HFFc6 (cell line): ENCODE measurements around the gene SOX6. TPM values are rescaled to one million over a fixed set of nuclear protein-coding genes. Genes with fewer than 3 reads are reported as not detected.

Experiments
- DNase-seq: peaks from one replicate; pipeline ENCODE4 v3.0.0-alpha.2; 2018
- H3K27ac Mint-ChIP-seq: 2 replicates; pipeline ENCODE4 v1.8.0; 2020; ENCODE audit warnings: mild to moderate bottlenecking, mixed read lengths
- H3K27me3 Mint-ChIP-seq: 2 replicates; pipeline ENCODE4 v1.8.0; 2021; ENCODE audit warnings: mild to moderate bottlenecking, moderate library complexity, mixed read lengths; ENCODE audit not compliant: insufficient read depth
- H3K36me3 Mint-ChIP-seq: 2 replicates; pipeline ENCODE4 v1.8.0; 2021; ENCODE audit warnings: low read depth, mixed read lengths
- H3K4me1 Mint-ChIP-seq: 2 replicates; pipeline ENCODE4 v1.8.0; 2020; ENCODE audit warnings: low read depth, mixed read lengths
- H3K4me3 Mint-ChIP-seq: 2 replicates; pipeline ENCODE4 v1.8.0; 2020; ENCODE audit warnings: mild to moderate bottlenecking, moderate library complexity, mixed read lengths
- H3K9me3 Mint-ChIP-seq: 2 replicates; pipeline ENCODE4 v1.8.0; 2020; ENCODE audit warnings: mild to moderate bottlenecking, mixed read lengths
- total RNA-seq, 6 experiments: library from RNA; stranded (reverse); fragmentation: NEBNext Ultra II Directional; extraction: Animal tissue kit (Norgen Biotek cat#: 25700); gene quantifications; 2 replicates in 1 of 6; 3 replicates in 5 of 6; pipeline ENCODE4 v1.2.3, GENCODE V29; 2021
- TF ChIP-seq, protein P1 (sequence below): fragments of 200-600 bp; sonication (generic); IDR thresholded peaks from 2 replicates; pipeline ENCODE4 v1.5.0; 2021; ENCODE audit warnings: antibody characterized with exemption, mild to moderate bottlenecking

Gene SOX6
- total RNA-seq, 6 experiments from 2014 or later = 0.66 to 6.5 (median 1.4) TPM

DNA sequence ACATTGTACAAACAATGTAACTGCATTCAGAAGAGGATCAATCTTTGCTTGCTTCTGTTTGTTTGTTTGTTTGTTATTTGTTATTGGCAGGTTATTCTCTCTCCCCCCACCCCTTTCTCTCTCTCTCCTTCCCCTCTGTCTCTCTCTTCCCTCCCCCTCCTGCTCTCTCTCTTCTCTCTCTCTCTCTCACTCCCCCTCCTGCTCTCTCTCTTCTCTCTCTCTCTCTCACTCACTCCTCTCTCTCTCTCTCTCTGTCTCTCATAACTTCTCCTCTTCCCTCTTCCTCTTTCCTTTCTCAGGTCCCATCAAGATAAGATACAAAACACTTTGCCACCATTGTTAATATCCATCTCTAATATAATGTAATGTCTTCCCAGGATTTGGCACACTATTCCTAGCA is 236.3 kb downstream of the SOX6 start:
- Mint-ChIP-seq H3K27ac (no peak overlapping the region), H3K4me1 (no peaks in the 10 kb centered on the region), H3K36me3 (no peaks in the 10 kb centered on the region), H3K27me3 (peaks cover 3% of the 10 kb centered on the region; the same call in 1 of the 2 replicates), H3K9me3 (no peaks in the 10 kb centered on the region; the same call in 1 of the 2 replicates), H3K4me3 (no peak overlapping the region)
- DNase-seq = no peak
- TF ChIP-seq, protein P1, sequence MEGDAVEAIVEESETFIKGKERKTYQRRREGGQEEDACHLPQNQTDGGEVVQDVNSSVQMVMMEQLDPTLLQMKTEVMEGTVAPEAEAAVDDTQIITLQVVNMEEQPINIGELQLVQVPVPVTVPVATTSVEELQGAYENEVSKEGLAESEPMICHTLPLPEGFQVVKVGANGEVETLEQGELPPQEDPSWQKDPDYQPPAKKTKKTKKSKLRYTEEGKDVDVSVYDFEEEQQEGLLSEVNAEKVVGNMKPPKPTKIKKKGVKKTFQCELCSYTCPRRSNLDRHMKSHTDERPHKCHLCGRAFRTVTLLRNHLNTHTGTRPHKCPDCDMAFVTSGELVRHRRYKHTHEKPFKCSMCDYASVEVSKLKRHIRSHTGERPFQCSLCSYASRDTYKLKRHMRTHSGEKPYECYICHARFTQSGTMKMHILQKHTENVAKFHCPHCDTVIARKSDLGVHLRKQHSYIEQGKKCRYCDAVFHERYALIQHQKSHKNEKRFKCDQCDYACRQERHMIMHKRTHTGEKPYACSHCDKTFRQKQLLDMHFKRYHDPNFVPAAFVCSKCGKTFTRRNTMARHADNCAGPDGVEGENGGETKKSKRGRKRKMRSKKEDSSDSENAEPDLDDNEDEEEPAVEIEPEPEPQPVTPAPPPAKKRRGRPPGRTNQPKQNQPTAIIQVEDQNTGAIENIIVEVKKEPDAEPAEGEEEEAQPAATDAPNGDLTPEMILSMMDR = no peak

DNA sequence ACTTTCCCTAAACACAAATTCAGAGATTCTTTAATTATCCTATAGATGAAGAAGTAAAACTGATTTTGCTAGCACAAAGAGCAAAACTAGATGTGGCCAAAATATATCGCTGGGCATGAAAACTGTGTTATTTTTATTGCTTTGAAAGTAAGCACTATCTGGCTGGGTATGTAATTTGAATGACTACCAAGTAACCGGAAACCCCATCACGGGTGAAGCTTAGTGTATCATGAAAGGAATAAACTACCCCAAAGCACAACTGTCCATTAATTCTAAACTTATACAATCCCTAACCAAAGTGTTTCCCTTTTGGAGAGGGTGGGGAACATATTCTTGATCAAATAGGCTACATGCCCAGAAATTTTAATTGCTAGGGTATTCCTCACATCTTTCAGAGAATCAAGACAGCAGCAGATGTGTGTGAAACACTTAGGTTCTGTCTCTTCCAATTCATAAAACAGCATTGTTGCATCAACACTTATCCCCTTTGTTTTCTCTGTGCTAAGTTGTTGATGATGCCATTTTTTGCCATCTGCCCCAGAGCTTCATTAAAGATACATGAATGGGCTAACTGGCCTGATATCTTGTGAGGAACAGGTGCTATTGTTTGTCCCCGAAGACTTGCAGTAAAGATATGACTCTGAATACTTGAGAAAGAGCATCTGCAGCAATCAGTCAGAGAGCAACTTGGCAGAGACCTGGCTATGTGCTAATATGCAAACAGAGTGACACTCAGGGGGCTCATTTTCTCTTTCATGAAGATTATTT is 238.2 kb downstream of the SOX6 start:
- H3K4me3 Mint-ChIP-seq = no peak overlapping the region

DNA sequence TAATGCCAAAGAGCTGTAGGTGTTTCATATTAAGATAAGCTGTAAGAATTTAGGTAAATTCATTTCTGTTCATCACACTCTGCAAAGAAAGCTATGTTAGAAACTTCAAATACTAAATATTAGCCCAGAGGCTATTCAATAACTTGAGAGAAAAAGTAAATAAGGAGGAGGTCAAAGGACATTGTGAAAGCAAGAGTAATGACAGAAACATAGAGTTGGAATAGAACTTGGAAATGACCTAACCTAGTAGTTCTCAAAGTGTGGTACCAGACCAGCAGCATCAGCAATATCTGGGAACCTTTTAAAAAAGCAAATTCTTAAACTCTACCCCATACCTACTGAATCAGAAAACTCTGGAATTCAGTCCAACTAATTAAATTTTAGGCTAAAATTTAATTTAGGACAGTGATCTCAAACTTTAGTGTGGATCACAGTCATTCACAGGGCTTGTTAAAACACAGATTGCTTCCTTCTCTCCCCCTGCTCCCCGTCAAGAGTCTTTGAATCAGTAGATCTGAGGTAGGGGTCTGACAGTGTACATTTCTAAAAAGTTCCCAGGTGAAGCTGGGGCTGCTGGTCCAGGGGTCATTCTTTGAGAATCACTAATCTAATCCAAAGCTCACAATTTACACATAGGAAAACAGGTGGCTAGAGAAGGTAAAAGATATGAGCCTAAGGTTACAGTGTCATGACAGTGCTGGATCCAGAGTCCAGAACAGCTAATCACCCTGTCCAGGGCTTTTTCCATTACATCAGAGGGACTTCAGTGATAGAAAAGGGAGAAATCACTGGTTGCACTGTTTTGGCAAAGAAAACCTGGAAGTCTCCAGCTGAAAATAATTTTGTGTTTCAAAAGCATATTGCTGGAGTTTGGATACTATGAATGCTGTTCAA is 241.1 kb downstream of the SOX6 start:
- no peaks in the 10 kb centered on the region; the same call in 1 of the 2 replicates for H3K9me3 Mint-ChIP-seq
- TF ChIP-seq, protein P1 = no peak
- H3K36me3 Mint-ChIP-seq = no peaks in the 10 kb centered on the region
- no peak overlapping the region for H3K4me3 Mint-ChIP-seq
- DNase-seq = no peak
- H3K27ac Mint-ChIP-seq = no peak overlapping the region
- peaks cover 3% of the 10 kb centered on the region; the same call in 1 of the 2 replicates for H3K27me3 Mint-ChIP-seq
- no peaks in the 10 kb centered on the region; the same call in 1 of the 2 replicates for H3K4me1 Mint-ChIP-seq

More for the DNA sequence above, 238.2 kb downstream of the SOX6 start:
- no peaks in the 10 kb centered on the region for H3K4me1 Mint-ChIP-seq
- H3K27ac Mint-ChIP-seq = no peak overlapping the region
- H3K36me3 Mint-ChIP-seq = no peaks in the 10 kb centered on the region
- DNase-seq = no peak
- H3K9me3 Mint-ChIP-seq = no peaks in the 10 kb centered on the region; the same call in 1 of the 2 replicates
- TF ChIP-seq, protein P1 = no peak
- peaks cover 3% of the 10 kb centered on the region; the same call in 1 of the 2 replicates for H3K27me3 Mint-ChIP-seq

- TF ChIP-seq, protein P1 = no peak
- Mint-ChIP-seq H3K4me1 (no peaks in the 10 kb centered on the region; the same call in 1 of the 2 replicates), H3K4me3 (no peak overlapping the region), H3K9me3 (no peaks in the 10 kb centered on the region; the same call in 1 of the 2 replicates), H3K27ac (no peak overlapping the region), H3K27me3 (no peaks in the 10 kb centered on the region), H3K36me3 (no peaks in the 10 kb centered on the region)
- DNase-seq = no peak
Measured at GRCh38 chr11:16114431-16114830, 241.9 kb downstream of the SOX6 start.

GRCh38 chr11:16111690-16112089 is 244.7 kb downstream of the SOX6 start:
- no peaks in the 10 kb centered on the region; the same call in 1 of the 2 replicates for H3K9me3 Mint-ChIP-seq
- H3K4me1 Mint-ChIP-seq = no peaks in the 10 kb centered on the region; the same call in 1 of the 2 replicates
- DNase-seq = no peak
- no peaks in the 10 kb centered on the region for H3K36me3 Mint-ChIP-seq
- no peaks in the 10 kb centered on the region; the same call in 1 of the 2 replicates for H3K27me3 Mint-ChIP-seq
- TF ChIP-seq, protein P1 = no peak
- no peak overlapping the region; the same call in 1 of the 2 replicates for H3K4me3 Mint-ChIP-seq
- H3K27ac Mint-ChIP-seq = no peak overlapping the region; the same call in 1 of the 2 replicates
